H7 (cell line): ENCODE measurements around the gene CDY1B. TPM values are rescaled to one million over a fixed set of nuclear protein-coding genes. Genes with fewer than 3 reads are reported as not detected.
"Not testable (repeated sequence)": the region's sequence is repeated elsewhere in the genome, so short reads cannot be mapped to it uniquely, and the experiment has no call there.

Source experiments
- DNase-seq: peaks from one replicate; pipeline ENCODE4 v3.0.0; 2012
- H3K27me3 ChIP-seq: 2 replicates; pipeline ENCODE4 v1.6.0; 2011; ENCODE audit warnings: mild to moderate bottlenecking, low read length; ENCODE audit not compliant: control insufficient read depth, insufficient read depth
- H3K36me3 ChIP-seq: replicated peaks from 2 replicates; pipeline ENCODE4 v1.5.1; 2011; ENCODE audit warnings: low read length; ENCODE audit not compliant: control insufficient read depth, insufficient read depth
- H3K4me3 ChIP-seq: 2 replicates; pipeline ENCODE4 v1.5.1; 2011; ENCODE audit warnings: low read depth, mild to moderate bottlenecking, control low read depth, low read length, moderate library complexity; ENCODE audit not compliant: insufficient read depth
- total RNA-seq: library from RNA; depleted of rRNA; stranded (reverse); fragments of >200 nt; shearing (Covaris generic); gene quantifications from 2 replicates; pipeline ENCODE4 v1.2.3, GENCODE V29; 2014; rRNA removed

Gene CDY1B, protein sequence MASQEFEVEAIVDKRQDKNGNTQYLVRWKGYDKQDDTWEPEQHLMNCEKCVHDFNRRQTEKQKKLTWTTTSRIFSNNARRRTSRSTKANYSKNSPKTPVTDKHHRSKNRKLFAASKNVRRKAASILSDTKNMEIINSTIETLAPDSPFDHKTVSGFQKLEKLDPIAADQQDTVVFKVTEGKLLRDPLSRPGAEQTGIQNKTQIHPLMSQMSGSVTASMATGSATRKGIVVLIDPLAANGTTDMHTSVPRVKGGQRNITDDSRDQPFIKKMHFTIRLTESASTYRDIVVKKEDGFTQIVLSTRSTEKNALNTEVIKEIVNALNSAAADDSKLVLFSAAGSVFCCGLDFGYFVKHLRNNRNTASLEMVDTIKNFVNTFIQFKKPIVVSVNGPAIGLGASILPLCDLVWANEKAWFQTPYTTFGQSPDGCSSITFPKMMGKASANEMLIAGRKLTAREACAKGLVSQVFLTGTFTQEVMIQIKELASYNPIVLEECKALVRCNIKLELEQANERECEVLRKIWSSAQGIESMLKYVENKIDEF
- not detected in 2 replicates for total RNA-seq

DNA sequence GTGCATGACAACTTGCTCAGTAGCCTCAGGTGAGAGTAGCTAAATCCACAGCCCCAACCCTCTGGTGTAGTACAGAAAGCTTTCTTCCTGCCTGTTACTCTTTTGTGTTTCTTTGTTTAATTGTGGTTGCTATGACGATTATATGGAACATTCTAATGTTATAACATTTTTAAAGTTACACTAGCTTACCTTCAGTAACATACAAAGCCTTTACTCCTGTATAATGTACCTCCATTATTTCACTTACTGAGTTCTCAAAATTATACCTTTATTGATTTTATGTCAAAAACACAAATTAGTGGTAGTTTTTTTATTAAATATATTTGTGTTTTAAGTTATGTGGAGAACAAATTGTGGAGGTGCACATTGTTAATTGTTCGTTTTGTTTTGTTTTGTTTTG, at the start of gene CDY1B:
TSS of gene CDY1B (minus strand) at position 101 of the 400 bp plus-strand sequence. CDS start 331 bp downstream, outside the sequence.
- not testable (repeated sequence) for H3K27me3 ChIP-seq, H3K4me3 ChIP-seq, H3K36me3 ChIP-seq, DNase-seq

DNA sequence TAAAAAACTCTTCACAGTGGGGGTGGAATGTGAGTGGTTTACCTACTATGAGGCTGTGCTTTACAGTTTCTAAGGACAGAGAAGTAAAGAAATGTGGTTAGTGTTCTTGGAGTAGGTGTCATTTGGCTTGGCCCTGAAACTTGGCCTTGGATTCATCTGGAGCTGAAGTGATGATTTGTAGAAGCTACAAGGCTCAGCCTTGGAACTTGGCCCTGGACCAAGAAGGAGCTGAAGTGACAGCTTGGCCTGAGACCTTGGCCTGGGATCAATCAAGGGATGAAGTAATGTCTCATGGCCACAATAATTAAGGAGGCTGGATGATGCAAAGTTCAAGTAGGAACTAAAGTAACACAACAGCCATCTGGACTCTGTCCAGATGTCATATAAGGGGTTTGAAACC, 1.7 kb upstream of the CDY1B start:
- H3K27me3 ChIP-seq, H3K36me3 ChIP-seq, H3K4me3 ChIP-seq, DNase-seq: not testable (repeated sequence)

DNA sequence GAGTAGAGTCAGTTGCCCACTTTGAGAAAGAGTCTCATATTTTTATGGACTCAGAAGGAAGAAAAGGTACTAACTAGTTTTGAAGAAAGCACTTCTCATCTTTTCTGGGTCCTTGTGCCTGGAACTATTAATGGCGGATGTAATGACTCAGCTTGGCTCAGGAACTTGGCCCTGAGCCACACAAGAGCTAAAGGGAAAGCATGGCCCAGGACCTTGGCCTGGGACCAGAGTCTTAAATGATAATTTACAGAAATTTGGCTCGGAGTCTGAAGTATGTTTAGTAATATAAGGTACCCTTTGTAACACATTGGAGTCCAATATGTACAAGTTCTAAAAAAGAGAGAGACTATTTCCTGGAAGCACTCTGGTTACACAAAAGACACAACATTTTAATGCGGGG, 4.6 kb downstream of the CDY1B start:
- DNase-seq, H3K36me3 ChIP-seq, H3K4me3 ChIP-seq, H3K27me3 ChIP-seq: not testable (repeated sequence)

DNA sequence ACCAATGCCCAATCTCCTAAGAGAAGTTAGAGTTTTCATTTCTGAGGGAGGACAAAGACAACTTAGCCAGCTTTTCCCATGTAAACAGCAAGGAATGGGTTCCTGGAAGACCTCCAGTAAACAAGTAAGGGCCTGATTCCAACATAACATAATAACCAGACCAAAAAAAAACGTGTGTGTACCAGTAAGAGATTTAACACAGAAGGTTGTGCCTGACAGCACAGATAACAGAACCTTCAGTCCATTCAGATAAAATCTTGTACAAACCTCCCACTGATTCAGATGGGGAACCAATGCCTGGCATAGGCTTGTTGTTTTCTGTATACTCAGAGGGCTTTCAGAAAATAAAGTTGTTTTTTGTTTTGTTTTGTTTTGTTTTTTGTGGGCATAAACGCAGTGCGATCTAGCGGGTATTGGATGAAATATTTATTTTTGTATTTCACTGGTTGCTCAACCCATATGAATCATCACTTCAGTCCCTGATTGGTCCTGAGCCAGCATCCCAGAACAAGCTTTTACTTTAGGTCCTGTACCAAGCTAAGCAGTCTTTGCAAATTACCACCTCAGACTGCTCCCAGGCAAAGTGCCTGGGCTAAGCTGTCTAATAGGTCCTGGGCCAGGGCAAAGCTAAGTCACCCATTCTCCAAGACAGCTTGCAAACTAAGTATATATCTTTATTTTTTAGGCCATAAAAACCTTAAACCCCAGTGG, 8.7 kb downstream of the CDY1B start:
- not testable (repeated sequence) for H3K27me3 ChIP-seq, DNase-seq, H3K4me3 ChIP-seq, H3K36me3 ChIP-seq

DNA sequence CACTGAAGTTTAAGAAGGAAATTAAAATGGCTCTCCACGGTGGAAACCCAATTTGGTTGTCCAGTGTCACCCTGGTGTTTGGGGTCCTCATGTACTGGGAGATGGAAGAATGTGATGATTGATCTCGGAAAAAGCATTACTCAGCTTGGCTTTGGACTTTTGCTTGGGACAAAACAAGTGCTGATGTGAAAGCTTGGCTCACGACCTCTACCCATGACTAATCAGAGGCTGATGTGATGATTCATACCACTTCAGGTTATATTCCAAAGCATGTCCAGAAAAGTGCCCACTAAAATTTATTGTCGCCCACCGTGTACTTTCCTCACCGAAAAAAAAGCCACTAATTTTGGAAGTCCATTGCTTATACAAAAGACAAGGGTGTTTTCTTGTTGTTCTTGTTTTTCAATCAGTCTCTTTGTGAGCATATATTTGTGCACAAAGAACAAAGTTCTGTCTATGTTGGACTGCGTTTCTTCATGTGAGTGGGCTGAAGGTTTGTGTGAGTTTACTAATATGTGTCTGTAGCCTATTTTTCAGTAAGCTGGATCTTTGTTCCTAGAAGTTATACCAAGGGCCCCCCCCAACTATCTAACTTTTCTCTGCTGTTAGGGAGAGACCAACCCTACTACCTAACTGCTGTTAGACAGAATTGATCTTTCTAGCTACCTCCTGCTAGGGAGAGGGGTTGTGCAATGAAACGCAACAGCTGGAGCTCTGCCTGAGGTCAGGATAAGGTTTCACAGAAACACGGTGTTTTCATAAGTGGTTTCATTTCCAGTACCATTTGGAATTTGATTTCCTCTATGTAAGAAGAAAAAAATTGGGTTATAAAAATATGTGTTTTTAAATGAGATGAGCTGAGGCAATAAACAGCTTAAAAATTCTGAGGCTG, 21.4 kb downstream of the CDY1B start:
- not testable (repeated sequence) for DNase-seq, H3K27me3 ChIP-seq, H3K4me3 ChIP-seq, H3K36me3 ChIP-seq
